GM18526 (cell line): Measurements from ENCODE around the gene CARD14.

ENCODE experiments used
- POLR2A ChIP-seq: IDR thresholded peaks from 3 replicates; pipeline ENCODE4 v1.6.1; 2011; ENCODE audit not compliant: insufficient read length; ENCODE audit errors: extremely low read depth

CARD14 gene

GRCh38 chr17:80210348-80211108 is 40.7 kb downstream of the CARD14 start:
- no peak for TF ChIP-seq POLR2A

GRCh38 chr17:80212109-80212508 is 42.3 kb downstream of the CARD14 start:
- TF ChIP-seq POLR2A = no peak

GRCh38 chr17:80212511-80212910 is 42.7 kb downstream of the CARD14 start:
- no peak for TF ChIP-seq POLR2A

GRCh38 chr17:80212962-80213642 is 43.3 kb downstream of the CARD14 start:
- TF ChIP-seq POLR2A = no peak

- no peak for TF ChIP-seq POLR2A
Observed at GRCh38 chr17:80213643-80213975, 43.8 kb downstream of the CARD14 start.

GRCh38 chr17:80214012-80214877 is 44.4 kb downstream of the CARD14 start:
- TF ChIP-seq POLR2A = no peak

GRCh38 chr17:80214878-80215210 is 45.0 kb downstream of the CARD14 start:
- TF ChIP-seq POLR2A = no peak

- TF ChIP-seq POLR2A = no peak
Observed at GRCh38 chr17:80216473-80217456, 46.9 kb downstream of the CARD14 start.

- no peak for TF ChIP-seq POLR2A
Observed at GRCh38 chr17:80217703-80218362, 48.0 kb downstream of the CARD14 start.

GRCh38 chr17:80218391-80218790 is 48.6 kb downstream of the CARD14 start:
- no peak for TF ChIP-seq POLR2A

GRCh38 chr17:80219013-80219762 is 49.4 kb downstream of the CARD14 start:
- no peak for TF ChIP-seq POLR2A

GRCh38 chr17:80219763-80220053 is 49.9 kb downstream of the CARD14 start:
- TF ChIP-seq POLR2A = no peak

GRCh38 chr17:80220054-80220735 is 50.4 kb downstream of the CARD14 start, which contains the start of the genes SGSH and SLC26A11:
SGSH (minus strand) TSS chr17:80220333; CDS start chr17:80220313, 20 bp downstream.
SLC26A11 (plus strand) TSS chr17:80220427; CDS start chr17:80221561, 1,134 bp downstream.
- peak; percentile 37 for TF ChIP-seq POLR2A
